Left lung (tissue), 8 donors: ENCODE measurements around the gene SIL1. TPM values are rescaled to one million over a fixed set of nuclear protein-coding genes. Genes with fewer than 3 reads are reported as not detected.

Experiments used
- polyA plus RNA-seq, 6 donors: library from polyadenylated mRNA; unstranded; fragments of 120-200 nt; gene quantifications; one replicate each; pipeline ENCODE4 v1.2.1, GENCODE V29; 2013; ENCODE audit not compliant: insufficient read length in 6 of 6
- total RNA-seq, 2 donors: library from RNA; stranded (reverse); fragmentation: NEBNext Ultra II Directional; extraction: Animal tissue kit (Norgen Biotek cat#: 25700); gene quantifications; one replicate each; pipeline ENCODE4 v1.2.1, GENCODE V29; 2021
- donor health status: DM: no; HTN: yes; CAD: no.
- donor health status: DM: no; HTN: no; CAD: no.

SIL1 gene
- total and polyA plus RNA-seq, 8 donors, result 28.8 to 71.7 (median 37.3) TPM

Other genes with a start within 250 kb of the SIL1 start
- gene MATR3, start 95.4 kb upstream of the SIL1 start, total RNA-seq, result 100 to 1,000 TPM; 171 to 177 TPM
- 100 to 1,000 TPM; 516 to 638 (median 567) TPM for gene MATR3, start 95.4 kb upstream of the SIL1 start, polyA plus RNA-seq
- 10 to 100 TPM; 66.8 to 73.9 TPM for gene PAIP2, start 143.5 kb upstream of the SIL1 start, total RNA-seq
- 100 to 1,000 TPM; 126 to 171 (median 140) TPM for gene PAIP2, start 143.5 kb upstream of the SIL1 start, polyA plus RNA-seq
- gene SLC23A1, start 184.9 kb upstream of the SIL1 start, total RNA-seq, result under 1 TPM in 1 of 2 donors, not detected in 1; 0.84 TPM
- gene SLC23A1, start 184.9 kb upstream of the SIL1 start, polyA plus RNA-seq, result 1 to 10 TPM in 5 of 6 donors, under 1 TPM in 1; 0.70 to 2.2 (median 1.6) TPM
- gene MZB1, start 191.5 kb upstream of the SIL1 start, total RNA-seq, result 10 to 100 TPM in 1 of 2 donors, 1 to 10 TPM in 1; 8.8 to 10.6 TPM
- gene MZB1, start 191.5 kb upstream of the SIL1 start, polyA plus RNA-seq, result under 1 TPM; 0.41 to 0.85 (median 0.60) TPM
- 1 to 10 TPM; 1.7 to 1.8 TPM for gene PROB1, start 196.7 kb upstream of the SIL1 start, total RNA-seq
- 1 to 10 TPM in 4 of 6 donors, under 1 TPM in 2; 0.73 to 1.4 (median 1.1) TPM for gene PROB1, start 196.7 kb upstream of the SIL1 start, polyA plus RNA-seq
- gene SPATA24, start 205.7 kb upstream of the SIL1 start, total RNA-seq, result 1 to 10 TPM; 3.6 to 4.3 TPM
- gene SPATA24, start 205.7 kb upstream of the SIL1 start, polyA plus RNA-seq, result 10 to 100 TPM in 1 of 6 donors, 1 to 10 TPM in 5; 7.5 to 10.3 (median 8.9) TPM
- gene DNAJC18, start 241.2 kb upstream of the SIL1 start, total RNA-seq, result 10 to 100 TPM; 10.0 to 13.2 TPM
- 10 to 100 TPM; 27.2 to 40.2 (median 30.1) TPM for gene DNAJC18, start 241.2 kb upstream of the SIL1 start, polyA plus RNA-seq